Measurements from ENCODE around the gene SUDS3.

GRCh38 chr12:118465706-118466105, 89.4 kb downstream of the SUDS3 start:
- TF ChIP-seq CTCF (IDR thresholded peaks at IDR 0.05): no peak
- no peak for TF ChIP-seq POLR2A (IDR thresholded peaks at IDR 0.05)

Measured in breast epithelium (tissue), 3 donors.